SU-DHL-6 (cell line): ENCODE measurements around the gene HTT.

ENCODE experiments used
- H2AFZ ChIP-seq: fragments of 200-600 bp; sonication (generic); 2 replicates; pipeline ENCODE4 v1.6.1; 2014; ENCODE audit warnings: low read depth, mild to moderate bottlenecking, moderate library complexity, mixed read lengths, antibody characterized with exemption, low read length; ENCODE audit not compliant: severe bottlenecking
- H3F3A ChIP-seq: fragments of 200-600 bp; shearing (Covaris generic); 2 replicates; pipeline ENCODE4 v1.6.0; 2016; ENCODE audit warnings: antibody characterized with exemption, mild to moderate bottlenecking; ENCODE audit not compliant: insufficient read depth
- H3K27ac ChIP-seq: fragments of 200-600 bp; sonication (generic); 2 replicates; pipeline ENCODE4 v1.5.1; 2016; ENCODE audit warnings: low read depth, mild to moderate bottlenecking, low read length, moderate library complexity, mixed read lengths
- H3K27me3 ChIP-seq: fragments of 200-600 bp; sonication (generic), shearing (Covaris generic); 2 replicates; pipeline ENCODE4 v1.6.0; 2014; ENCODE audit warnings: mild to moderate bottlenecking, low read length
- H3K36me3 ChIP-seq: fragments of 200-600 bp; sonication (generic); 2 replicates; pipeline ENCODE4 v1.6.1; 2014; ENCODE audit warnings: mild to moderate bottlenecking, low read length, mixed read lengths
- H3K4me2 ChIP-seq: fragments of 300-600, 200-600 bp; shearing (Covaris generic), sonication (generic); 2 replicates; pipeline ENCODE4 v1.6.0; 2014; ENCODE audit warnings: low read length, low read depth, mild to moderate bottlenecking; ENCODE audit not compliant: poor library complexity, severe bottlenecking
- H3K4me3 ChIP-seq: fragments of 200-600 bp; sonication (generic); 2 replicates; pipeline ENCODE4 v1.5.1; 2014; ENCODE audit warnings: antibody characterized with exemption, low read length, mild to moderate bottlenecking, mixed read lengths; ENCODE audit not compliant: insufficient read depth, poor library complexity, severe bottlenecking
- H3K79me2 ChIP-seq: fragments of 200-600 bp; sonication (generic); 2 replicates; pipeline ENCODE4 v1.6.1; 2014; ENCODE audit warnings: mild to moderate bottlenecking, low read length, moderate library complexity; ENCODE audit not compliant: insufficient read depth
- H3K9ac ChIP-seq: fragments of 200-600 bp; sonication (generic); 2 replicates; pipeline ENCODE4 v1.7.0; 2014; ENCODE audit warnings: mild to moderate bottlenecking, low read length
- H3K9me2 ChIP-seq: fragments of 200-600 bp; sonication (generic); replicated peaks from 2 replicates; pipeline ENCODE4 v1.6.1; 2014; ENCODE audit warnings: low read length; ENCODE audit not compliant: insufficient read depth
- H3K9me3 ChIP-seq: fragments of 200-600 bp; sonication (generic); 2 replicates; pipeline ENCODE4 v1.6.1; 2014; ENCODE audit warnings: low read length, mixed read lengths; ENCODE audit not compliant: insufficient read depth
- H4K20me1 ChIP-seq: fragments of 200-600 bp; sonication (generic); 2 replicates; pipeline ENCODE4 v1.6.1; 2014; ENCODE audit warnings: low read depth, mild to moderate bottlenecking, antibody characterized with exemption, low read length, moderate library complexity, mixed read lengths
- CTCF ChIP-seq: fragments of 200-600 bp; sonication (generic); IDR thresholded peaks from one replicate; pipeline ENCODE4 v1.5.1; 2017; ENCODE audit warnings: antibody characterized with exemption, mild to moderate bottlenecking, low read length, moderate library complexity; ENCODE audit not compliant: insufficient read depth, poor library complexity, severe bottlenecking
- EZH2phosphoT487 ChIP-seq: fragments of 200-600 bp; sonication (generic), shearing (Covaris generic); conservative IDR thresholded peaks from 2 replicates; pipeline ENCODE4 v1.6.1; 2018; ENCODE audit warnings: mild to moderate bottlenecking, antibody characterized with exemption, low read length, moderate library complexity, mixed read lengths

The HTT gene

GRCh38 chr4:3208826-3209225 lies 134.3 kb downstream of the HTT start:
- H3K4me2 ChIP-seq, result no peak overlapping the region
- H3K27me3 ChIP-seq, result no peaks in the 10 kb centered on the region
- H2AFZ ChIP-seq, result no peak overlapping the region
- peaks cover 5% of the 10 kb centered on the region for H3K36me3 ChIP-seq
- no peak for TF ChIP-seq CTCF
- TF ChIP-seq EZH2phosphoT487, result no peak
- H4K20me1 ChIP-seq, result no peaks in the 10 kb centered on the region
- no peaks in the 10 kb centered on the region for H3K9me2 ChIP-seq
- H3K79me2 ChIP-seq, result no peaks in the 10 kb centered on the region
- H3K9me3 ChIP-seq, result no peaks in the 10 kb centered on the region
- no peaks in the 10 kb centered on the region for H3F3A ChIP-seq
- no peak overlapping the region for H3K4me3 ChIP-seq
- no peak overlapping the region for H3K27ac ChIP-seq
- no peak overlapping the region for H3K9ac ChIP-seq

- H3K36me3 ChIP-seq, result peaks cover 5% of the 10 kb centered on the region
- H3K27ac ChIP-seq, result no peak overlapping the region
- no peak overlapping the region for H3K4me3 ChIP-seq
- no peak overlapping the region for H3K4me2 ChIP-seq
- no peaks in the 10 kb centered on the region for H3K9me3 ChIP-seq
- no peaks in the 10 kb centered on the region for H4K20me1 ChIP-seq
- no peaks in the 10 kb centered on the region for H3K27me3 ChIP-seq
- H3K9me2 ChIP-seq, result no peaks in the 10 kb centered on the region
- no peak overlapping the region for H2AFZ ChIP-seq
- H3K9ac ChIP-seq, result no peak overlapping the region
- no peaks in the 10 kb centered on the region for H3F3A ChIP-seq
- no peaks in the 10 kb centered on the region for H3K79me2 ChIP-seq
- no peak for TF ChIP-seq CTCF
- no peak for TF ChIP-seq EZH2phosphoT487
These were observed 135.3 kb downstream of the HTT start for GRCh38 chr4:3209551-3210325.

- Histone ChIP-seq H3K9me2 (no peaks in the 10 kb centered on the region), H3K4me3 (no peak overlapping the region), H3K9me3 (no peaks in the 10 kb centered on the region), H3K27ac (no peak overlapping the region), H3K4me2 (no peak overlapping the region), H3F3A (no peaks in the 10 kb centered on the region), H3K27me3 (no peaks in the 10 kb centered on the region), H3K9ac (no peak overlapping the region), H3K36me3 (peaks cover 7% of the 10 kb centered on the region), H4K20me1 (no peaks in the 10 kb centered on the region), H3K79me2 (no peaks in the 10 kb centered on the region), H2AFZ (no peak overlapping the region)
- TF ChIP-seq CTCF, result no peak
- no peak for TF ChIP-seq EZH2phosphoT487
These were observed 136.0 kb downstream of the HTT start for GRCh38 chr4:3210467-3210866.
